Activated T-cell treated with anti-CD3 and anti-CD28 coated beads for 1 hour (primary cell): Measurements from ENCODE around the gene ENSA.
"Not testable (repeated sequence)": the region's sequence is repeated elsewhere in the genome, so short reads cannot be mapped to it uniquely, and the experiment has no call there.

Source experiments
- DNase-seq: peaks from one replicate; pipeline ENCODE4 v3.0.0-alpha.2; 2020; ENCODE audit warnings: low read depth

Gene ENSA

GRCh38 chr1:150580966-150581365, 48.4 kb downstream of the ENSA start:
- DNase-seq = not testable (repeated sequence)

- DNase-seq = no peak
Measured at GRCh38 chr1:150579945-150580642, 49.3 kb downstream of the ENSA start.

GRCh38 chr1:150579110-150579944, 50.1 kb downstream of the ENSA start, which contains the start of gene MCL1:
MCL1 (minus strand) TSS chr1:150579610; CDS start chr1:150579530, 80 bp downstream.
- peak; percentile 76 for DNase-seq

- DNase-seq = no peak
Measured at GRCh38 chr1:150578272-150579109, 50.9 kb downstream of the ENSA start.

- DNase-seq = no peak
Measured at GRCh38 chr1:150577557-150578271, 51.7 kb downstream of the ENSA start.

GRCh38 chr1:150576794-150577556, 52.4 kb downstream of the ENSA start:
- no peak for DNase-seq

GRCh38 chr1:150576367-150576711, 53.1 kb downstream of the ENSA start:
- DNase-seq = no peak

- DNase-seq = no peak
Measured at GRCh38 chr1:150575518-150576366, 53.7 kb downstream of the ENSA start.

- no peak for DNase-seq
Measured at GRCh38 chr1:150575072-150575489, 54.3 kb downstream of the ENSA start.

GRCh38 chr1:150574260-150575071, 54.9 kb downstream of the ENSA start:
- DNase-seq = no peak

GRCh38 chr1:150573648-150574071, 55.8 kb downstream of the ENSA start:
- DNase-seq = not testable (repeated sequence)

GRCh38 chr1:150572918-150573647, 56.3 kb downstream of the ENSA start:
- DNase-seq = no peak
